GM12878 (cell line): ENCODE results near the gene EPB41. TPM values are rescaled to one million over a fixed set of nuclear protein-coding genes. Genes with fewer than 3 reads are reported as not detected.

Experiments
- ATAC-seq: fragments of 200-7000 bp; cut with Tn5 transposase; 3 replicates; pipeline ENCODE4 v1.9.1; 2020; ENCODE audit warnings: mild to moderate bottlenecking, moderate library complexity
- BruUV-seq: library from RNA; stranded (reverse); fragments of 400-500 nt; replicated peaks from 2 replicates; lab custom pipeline; 2021; lab: Mats Ljungman, UMichigan
- CTCF ChIA-PET: fragments of 300-600 bp; sonication (Branson Sonifier 250); formaldehyde crosslinking; extraction: SDS; loops from one replicate; lab custom pipeline; 2021; ENCODE audit warnings: inconsistent platforms; lab: Yijun Ruan, JAX
- POLR2A ChIA-PET: fragments of 350-600 bp; formaldehyde crosslinking; extraction: SDS; loops from one replicate; lab custom pipeline; 2021; ENCODE audit warnings: inconsistent platforms; lab: Charles Lee
- RAD21 ChIA-PET: fragments of 300-600 bp; sonication (Branson Sonifier 250); formaldehyde crosslinking; loops from one replicate; lab custom pipeline; 2023; ENCODE audit warnings: antibody characterized with exemption; ENCODE audit not compliant: unreplicated experiment; lab: Charles Lee
- SMC1A ChIA-PET: fragments of 300-600 bp; sonication (Branson Sonifier 250); formaldehyde crosslinking; loops from one replicate; lab custom pipeline; 2023; ENCODE audit not compliant: unreplicated experiment, uncharacterized antibody; lab: Charles Lee
- DNase-seq: peaks from one replicate; pipeline ENCODE4 v3.0.0-alpha.2; 2011; ENCODE audit warnings: low read depth, low spot score
- FAIRE-seq: peaks from 3 replicates; lab custom pipeline; 2011; peaks lifted over from hg19 to GRCh38; lab: Jason Lieb, UNC
- H2AFZ ChIP-seq: 2 replicates; pipeline ENCODE4 v1.6.0; 2011; ENCODE audit warnings: low read depth, low read length, control low read depth; ENCODE audit not compliant: control insufficient read depth
- H3K27ac ChIP-seq: 2 replicates; pipeline ENCODE4 v1.5.1; 2011; ENCODE audit warnings: control low read depth; ENCODE audit not compliant: control insufficient read depth, insufficient read depth
- H3K27me3 ChIP-seq, 2 experiments: replicated peaks in 1 of 2; 2 replicates each; pipeline versions ENCODE4 v1.6.0 to v1.6.1; 2011; ENCODE audit warnings: low read length in 1 of 2; ENCODE audit not compliant: control insufficient read depth in 2 of 2, insufficient read depth in 2 of 2
- H3K36me3 ChIP-seq, 2 experiments: 2 replicates each; pipeline ENCODE4 v1.5.1; 2011; ENCODE audit warnings: low read length in 1 of 2; ENCODE audit not compliant: control insufficient read depth in 2 of 2, insufficient read depth in 2 of 2
- H3K4me1 ChIP-seq: 2 replicates; pipeline ENCODE4 v1.6.1; 2011; ENCODE audit warnings: mild to moderate bottlenecking, low read length, moderate library complexity, mixed read lengths; ENCODE audit not compliant: control insufficient read depth, insufficient read depth
- H3K4me2 ChIP-seq: 2 replicates; pipeline ENCODE4 v1.6.0; 2011; ENCODE audit warnings: control low read depth; ENCODE audit not compliant: control insufficient read depth, insufficient read depth
- H3K4me3 ChIP-seq: fragments of 200-600 bp; sonication (generic); 2 replicates; pipeline ENCODE4 v1.5.1; 2016
- H3K79me2 ChIP-seq: 2 replicates; pipeline ENCODE4 v1.6.0; 2011; ENCODE audit warnings: low read length; ENCODE audit not compliant: control insufficient read depth, insufficient read depth
- H3K9ac ChIP-seq: 2 replicates; pipeline ENCODE4 v1.8.0; 2011; ENCODE audit warnings: low read length, control low read depth, mixed read lengths; ENCODE audit not compliant: control insufficient read depth, insufficient read depth
- H3K9me3 ChIP-seq: replicated peaks from 3 replicates; pipeline ENCODE4 v1.5.1; 2011; ENCODE audit warnings: mild to moderate bottlenecking, low read length; ENCODE audit not compliant: control insufficient read depth, insufficient read depth
- H4K20me1 ChIP-seq: 2 replicates; pipeline ENCODE4 v1.6.0; 2011; ENCODE audit not compliant: control insufficient read depth, insufficient read depth
- CHD2 ChIP-seq: IDR thresholded peaks from 2 replicates; pipeline ENCODE4 v1.6.1; 2011; ENCODE audit warnings: low read depth, low read length, improper control_type of control experiment, borderline replicate concordance
- EZH2 ChIP-seq: IDR thresholded peaks from 2 replicates; pipeline ENCODE4 v1.6.1; 2012; ENCODE audit warnings: low read depth, mild to moderate bottlenecking, control low read depth, inconsistent platforms, low read length, borderline replicate concordance; ENCODE audit not compliant: control insufficient read depth
- MAX ChIP-seq: IDR thresholded peaks from 2 replicates; pipeline ENCODE4 v1.6.1; 2012; ENCODE audit warnings: low read depth, low read length, improper control_type of control experiment
- SIX5 ChIP-seq: IDR thresholded peaks from 2 replicates; pipeline ENCODE4 v1.6.1; 2011; ENCODE audit warnings: mild to moderate bottlenecking, low read depth, low read length, moderate library complexity; ENCODE audit not compliant: severe bottlenecking
- SUZ12 ChIP-seq: fragments of 200-600 bp; sonication (generic); IDR thresholded peaks from one replicate; pipeline ENCODE4 v1.6.1; 2018; ENCODE audit warnings: antibody characterized with exemption, mild to moderate bottlenecking; ENCODE audit not compliant: unreplicated experiment
- USF1 ChIP-seq: IDR thresholded peaks from 2 replicates; pipeline ENCODE4 v1.6.1; 2011; ENCODE audit warnings: borderline replicate concordance, low read depth, mild to moderate bottlenecking, moderate library complexity, mixed read lengths, low read length; ENCODE audit not compliant: insufficient read depth; ENCODE audit errors: extremely low read length
- ZBED1 ChIP-seq: IDR thresholded peaks from 2 replicates; pipeline ENCODE4 v1.6.1; 2016; ENCODE audit warnings: borderline replicate concordance
- WGBS: methylation state at CpG from one replicate; pipeline ENCODE4 v1.1.6; 2016; ENCODE audit warnings: low lambda C conversion rate; ENCODE audit not compliant: insufficient replicate concordance, insufficient coverage; ENCODE audit errors: missing lambda C conversion rate; 5-methylcytosine and 5-hydroxymethylcytosine counted together
- in situ Hi-C: fragments of 300-500 bp; cut with MboI; formaldehyde crosslinking; loops from 9 replicates; pipeline ENCODE4 v1.14.3; 2018; ENCODE audit warnings: mixed read lengths
- intact Hi-C: fragments of 100-400 bp; cut with micrococcal nuclease; formaldehyde crosslinking; loops from one replicate; pipeline ENCODE4 v1.14.2; 2022; ENCODE audit not compliant: unreplicated experiment
- polyA plus RNA-seq, 11 experiments: library from polyadenylated mRNA; depleted of rRNA in 4 of 11; unstranded in 6 of 11; stranded (reverse) in 5 of 11; fragments of >200 nt; fragmentation: Nextera tagmentation in 4 of 11; fragmentation: Illumina TruSeq in 1 of 11; extraction: Ambion mirVana in 4 of 11; extraction: Trizol in 1 of 11; gene quantifications; 1 replicate in 1 of 11; 2 replicates in 10 of 11; pipeline versions ENCODE4 v1.2.1 to v1.2.3, GENCODE V29; 2011 to 2016; ENCODE audit warnings: inconsistent platforms in 2 of 11, missing spikeins in 2 of 11, low read depth in 1 of 11
- total RNA-seq, 4 experiments: library from RNA; depleted of rRNA in 3 of 4; stranded (reverse); fragments of >200 nt in 3 of 4; fragmentation: Illumina TruSeq in 1 of 4; extraction: Trizol in 1 of 4; gene quantifications; 2 replicates each; pipeline versions ENCODE4 v1.2.1 to v1.2.3, GENCODE V29; 2013 to 2021
- TF ChIP-seq, protein P1 (sequence below): fragments of 450-650 bp; IDR thresholded peaks from 2 replicates; pipeline ENCODE4 v1.6.1; 2017; ENCODE audit warnings: mild to moderate bottlenecking, moderate library complexity

Gene EPB41
- total and polyA plus RNA-seq, 10 of the 15 experiments (the other 5 are each of a cell fraction or from before 2014, with no cell fraction given) = 1.1 to 77.6 (median 58.8) TPM

- ChIA-PET CTCF (interaction anchor here (0.7 to 1.3 kb wide), 2 partner anchors 78 to 243 kb away, joined by 3 read pairs; no protein-coding TSS in a partner anchor), SMC1A (interaction anchor here (0.7 to 0.8 kb wide), 2 partner anchors 91 to 313 kb away, joined by 3 read pairs; no protein-coding TSS in a partner anchor), POLR2A (interaction anchor here (0.5 to 1.0 kb wide), 2 partner anchors 10 to 31 kb away, joined by 3 to 4 read pairs; no protein-coding TSS in a partner anchor), RAD21 (interaction anchor here (0.6 kb wide), 1 partner anchor 90 kb away, joined by 3 read pairs; no protein-coding TSS in a partner anchor)
- FAIRE-seq = no peak
- BruUV-seq = no TSS peak
- Histone ChIP-seq H3K9me3 (no peaks in the 10 kb centered on the region), H3K27me3 (peaks cover 6 to 16% of the 10 kb centered on the region in 2 experiments; a peak in 3 of 4 replicates), H4K20me1 (no peaks in the 10 kb centered on the region; the same call in 1 of the 2 replicates), H3K9ac (no peak overlapping the region), H3K36me3 (no peaks in the 10 kb centered on the region), H3K27ac (no peak overlapping the region), H3K79me2 (no peaks in the 10 kb centered on the region), H2AFZ (no peak overlapping the region; the same call in 1 of the 2 replicates), H3K4me2 (peak overlapping the region; percentile 86), H3K4me3 (peak overlapping the region; percentile 53), H3K4me1 (no peaks in the 10 kb centered on the region)
- TF ChIP-seq USF1 (no peak), SUZ12 (peak; percentile 38), CHD2 (no peak), MAX (no peak), EZH2 (0 out of 2 replicates have a peak, but pooled peaks have one; percentile 7), ZBED1 (no peak), SIX5 (no peak)
- TF ChIP-seq, protein P1, sequence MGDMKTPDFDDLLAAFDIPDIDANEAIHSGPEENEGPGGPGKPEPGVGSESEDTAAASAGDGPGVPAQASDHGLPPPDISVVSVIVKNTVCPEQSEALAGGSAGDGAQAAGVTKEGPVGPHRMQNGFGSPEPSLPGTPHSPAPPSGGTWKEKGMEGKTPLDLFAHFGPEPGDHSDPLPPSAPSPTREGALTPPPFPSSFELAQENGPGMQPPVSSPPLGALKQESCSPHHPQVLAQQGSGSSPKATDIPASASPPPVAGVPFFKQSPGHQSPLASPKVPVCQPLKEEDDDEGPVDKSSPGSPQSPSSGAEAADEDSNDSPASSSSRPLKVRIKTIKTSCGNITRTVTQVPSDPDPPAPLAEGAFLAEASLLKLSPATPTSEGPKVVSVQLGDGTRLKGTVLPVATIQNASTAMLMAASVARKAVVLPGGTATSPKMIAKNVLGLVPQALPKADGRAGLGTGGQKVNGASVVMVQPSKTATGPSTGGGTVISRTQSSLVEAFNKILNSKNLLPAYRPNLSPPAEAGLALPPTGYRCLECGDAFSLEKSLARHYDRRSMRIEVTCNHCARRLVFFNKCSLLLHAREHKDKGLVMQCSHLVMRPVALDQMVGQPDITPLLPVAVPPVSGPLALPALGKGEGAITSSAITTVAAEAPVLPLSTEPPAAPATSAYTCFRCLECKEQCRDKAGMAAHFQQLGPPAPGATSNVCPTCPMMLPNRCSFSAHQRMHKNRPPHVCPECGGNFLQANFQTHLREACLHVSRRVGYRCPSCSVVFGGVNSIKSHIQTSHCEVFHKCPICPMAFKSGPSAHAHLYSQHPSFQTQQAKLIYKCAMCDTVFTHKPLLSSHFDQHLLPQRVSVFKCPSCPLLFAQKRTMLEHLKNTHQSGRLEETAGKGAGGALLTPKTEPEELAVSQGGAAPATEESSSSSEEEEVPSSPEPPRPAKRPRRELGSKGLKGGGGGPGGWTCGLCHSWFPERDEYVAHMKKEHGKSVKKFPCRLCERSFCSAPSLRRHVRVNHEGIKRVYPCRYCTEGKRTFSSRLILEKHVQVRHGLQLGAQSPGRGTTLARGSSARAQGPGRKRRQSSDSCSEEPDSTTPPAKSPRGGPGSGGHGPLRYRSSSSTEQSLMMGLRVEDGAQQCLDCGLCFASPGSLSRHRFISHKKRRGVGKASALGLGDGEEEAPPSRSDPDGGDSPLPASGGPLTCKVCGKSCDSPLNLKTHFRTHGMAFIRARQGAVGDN = no peak
- no peak for DNase-seq
- in situ Hi-C loops = no loop called here
- ATAC-seq = peak; percentile 68
- 14% methylated on average over 61 of the region's 85 CpGs for WGBS
- intact Hi-C loops = loop anchor here (5.0 kb wide), 1 partner anchor 78 kb away; no protein-coding TSS in a partner anchor
These were observed 210.2 kb downstream of the EPB41 start for GRCh38 chr1:29124366-29125236.
